ENCODE data around the gene RGS4.

DNA sequence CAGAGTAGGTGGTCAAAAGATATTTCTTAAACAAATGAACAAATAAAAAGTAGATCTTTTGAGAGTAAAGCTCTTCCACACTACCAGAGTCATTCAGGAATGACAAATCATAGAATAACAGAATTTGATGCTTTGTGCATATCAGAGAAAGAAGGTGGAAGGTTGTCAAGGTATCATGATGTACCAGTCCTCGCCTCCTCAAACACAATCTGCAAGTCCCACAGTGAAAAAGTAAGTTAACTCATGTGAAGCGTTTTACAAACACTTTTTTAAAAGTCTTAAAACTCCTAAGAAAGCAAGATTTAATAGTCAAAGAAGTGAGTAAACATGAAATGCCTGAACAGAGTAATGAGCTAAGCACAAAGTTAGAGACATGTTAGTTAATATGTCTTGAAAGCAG is 2.5 kb upstream of the RGS4 start:
- no peak for TF ChIP-seq POLR2AphosphoS5 (IDR thresholded peaks at IDR 0.05; ENCODE audit: low read depth, low read length)
- no peak for TF ChIP-seq TAF1 (IDR thresholded peaks at IDR 0.05; ENCODE audit: low read depth, low read length)
- no peak for TF ChIP-seq POLR2A (IDR thresholded peaks at IDR 0.05; ENCODE audit: low read depth, low read length)
- TF ChIP-seq PAX5 (IDR thresholded peaks at IDR 0.05; ENCODE audit: insufficient read depth, low read length, severe bottlenecking): no peak
